GM20000 (cell line): Measurements from ENCODE around the gene OMA1.

Experiments
- DNase-seq: peaks from one replicate; pipeline ENCODE4 v3.0.0; 2012; ENCODE audit warnings: low spot score
- TF ChIP-seq, protein P1 (sequence below): IDR thresholded peaks from 2 replicates; pipeline ENCODE4 v1.5.1; 2012; ENCODE audit warnings: mild to moderate bottlenecking, control low read depth; ENCODE audit errors: extremely low read depth, missing control alignments

The OMA1 gene

DNA sequence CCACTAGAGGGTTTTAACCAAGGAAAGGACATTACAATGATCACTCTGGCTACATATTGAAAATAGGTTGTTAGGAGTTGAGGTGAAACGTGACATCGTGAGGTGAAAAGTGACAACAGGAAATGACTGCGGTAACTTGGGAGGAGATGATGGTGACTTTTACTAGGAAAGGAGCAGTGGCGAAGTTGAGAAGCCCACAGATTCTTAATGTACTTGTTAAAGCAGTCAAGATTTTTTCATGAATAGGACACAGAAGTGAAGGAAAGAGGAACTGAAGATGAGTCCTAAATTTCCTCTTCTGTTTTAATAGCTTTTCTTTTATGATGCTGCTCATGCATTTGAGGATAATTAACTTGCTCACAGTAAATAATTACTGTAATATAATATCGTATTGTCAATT lies 59.5 kb downstream of the OMA1 start:
- no peak for DNase-seq
- TF ChIP-seq, protein P1, sequence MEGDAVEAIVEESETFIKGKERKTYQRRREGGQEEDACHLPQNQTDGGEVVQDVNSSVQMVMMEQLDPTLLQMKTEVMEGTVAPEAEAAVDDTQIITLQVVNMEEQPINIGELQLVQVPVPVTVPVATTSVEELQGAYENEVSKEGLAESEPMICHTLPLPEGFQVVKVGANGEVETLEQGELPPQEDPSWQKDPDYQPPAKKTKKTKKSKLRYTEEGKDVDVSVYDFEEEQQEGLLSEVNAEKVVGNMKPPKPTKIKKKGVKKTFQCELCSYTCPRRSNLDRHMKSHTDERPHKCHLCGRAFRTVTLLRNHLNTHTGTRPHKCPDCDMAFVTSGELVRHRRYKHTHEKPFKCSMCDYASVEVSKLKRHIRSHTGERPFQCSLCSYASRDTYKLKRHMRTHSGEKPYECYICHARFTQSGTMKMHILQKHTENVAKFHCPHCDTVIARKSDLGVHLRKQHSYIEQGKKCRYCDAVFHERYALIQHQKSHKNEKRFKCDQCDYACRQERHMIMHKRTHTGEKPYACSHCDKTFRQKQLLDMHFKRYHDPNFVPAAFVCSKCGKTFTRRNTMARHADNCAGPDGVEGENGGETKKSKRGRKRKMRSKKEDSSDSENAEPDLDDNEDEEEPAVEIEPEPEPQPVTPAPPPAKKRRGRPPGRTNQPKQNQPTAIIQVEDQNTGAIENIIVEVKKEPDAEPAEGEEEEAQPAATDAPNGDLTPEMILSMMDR = no peak

DNA sequence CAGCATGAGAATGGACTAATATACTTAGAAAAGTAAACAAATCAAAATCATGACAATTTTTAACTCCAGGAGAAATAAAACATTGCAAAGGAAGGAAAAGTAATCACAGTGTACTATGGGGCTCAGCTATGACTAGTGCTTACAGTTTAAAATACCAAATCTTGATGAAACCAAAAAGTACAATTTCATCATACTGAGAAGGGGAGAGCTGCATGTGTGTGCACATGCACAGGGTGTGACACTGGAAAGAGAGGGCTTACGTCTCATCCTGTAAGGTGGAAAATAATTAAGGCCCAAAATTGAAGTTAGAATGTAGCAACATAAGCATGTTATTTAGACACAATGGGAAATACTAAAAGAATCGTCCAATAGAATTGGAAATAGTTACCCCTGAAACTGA lies 64.6 kb downstream of the OMA1 start:
- TF ChIP-seq, protein P1 = no peak
- DNase-seq = no peak

- DNase-seq = no peak
- TF ChIP-seq, protein P1 = no peak
These were observed 66.3 kb downstream of the OMA1 start for GRCh38 chr1:58480191-58480590.

- no peak for DNase-seq
- TF ChIP-seq, protein P1 = no peak
These were observed 69.1 kb downstream of the OMA1 start for GRCh38 chr1:58477390-58477789.

- no peak for DNase-seq
- TF ChIP-seq, protein P1 = no peak
These were observed 70.3 kb downstream of the OMA1 start for GRCh38 chr1:58476179-58476578.

- TF ChIP-seq, protein P1 = no peak
- DNase-seq = no peak
These were observed 77.0 kb downstream of the OMA1 start for GRCh38 chr1:58469476-58469875.

DNA sequence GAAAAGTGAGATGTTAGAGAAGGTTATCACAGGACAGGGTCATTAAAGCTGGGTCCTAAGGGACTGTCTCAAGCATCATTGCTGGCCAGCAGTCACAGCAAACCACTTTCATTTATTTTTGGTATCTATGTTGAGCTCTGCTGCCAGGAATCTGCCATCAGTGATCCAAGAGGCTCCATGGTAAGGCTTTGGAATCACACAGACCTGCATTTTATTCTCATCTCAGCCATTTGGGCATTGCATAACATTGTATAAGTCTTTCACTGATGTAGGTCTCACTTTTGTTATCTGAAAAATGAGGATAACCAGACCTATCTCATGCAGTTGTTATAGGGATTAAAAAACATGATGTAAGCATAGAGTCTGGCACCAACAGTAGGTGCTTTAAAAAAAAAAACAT lies 77.5 kb downstream of the OMA1 start:
- DNase-seq = no peak
- TF ChIP-seq, protein P1 = no peak

DNA sequence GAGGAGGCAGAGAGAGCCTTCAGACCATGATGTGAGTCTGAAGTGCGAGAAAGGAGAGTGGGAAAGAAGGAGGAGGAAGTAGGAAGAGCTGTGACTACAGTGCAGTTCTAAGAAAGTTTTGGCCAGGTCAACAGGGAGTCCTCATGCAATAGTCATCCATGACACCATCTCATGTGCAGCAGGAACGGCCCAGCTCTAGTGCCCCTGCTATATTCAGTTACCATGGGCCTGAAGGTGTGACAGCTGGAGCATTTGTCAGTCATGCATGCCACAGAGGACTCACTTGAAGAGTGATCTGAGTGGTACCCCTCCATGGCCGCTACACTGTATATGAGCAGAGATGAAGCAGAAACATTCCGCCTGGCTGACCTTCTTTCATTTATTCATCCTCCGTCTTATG lies 77.9 kb downstream of the OMA1 start:
- TF ChIP-seq, protein P1 = no peak
- DNase-seq = no peak
